ENCODE data around the gene DYRK3. TPM values are rescaled to one million over a fixed set of nuclear protein-coding genes. Genes with fewer than 3 reads are reported as not detected.

DYRK3 gene
- total RNA-seq, 1 donor from 2014 or later, result 3.2 TPM

DNA sequence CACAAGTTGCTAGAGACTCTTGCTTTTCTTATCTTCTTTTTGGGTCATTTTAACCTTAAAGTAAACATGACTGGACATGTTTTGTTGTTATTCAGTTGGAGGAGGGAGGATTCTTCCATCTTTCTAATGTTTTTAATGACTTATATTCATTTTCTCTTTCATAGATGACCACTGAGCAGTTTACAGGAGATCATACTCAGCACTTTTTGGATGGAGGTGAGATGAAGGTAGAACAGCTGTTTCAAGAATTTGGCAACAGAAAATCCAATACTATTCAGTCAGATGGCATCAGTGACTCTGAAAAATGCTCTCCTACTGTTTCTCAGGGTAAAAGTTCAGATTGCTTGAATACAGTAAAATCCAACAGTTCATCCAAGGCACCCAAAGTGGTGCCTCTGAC, 11.9 kb downstream of the DYRK3 start:
- no peak overlapping the region for H3K27ac Mint-ChIP-seq (ENCODE audit: unreplicated experiment)

DNA sequence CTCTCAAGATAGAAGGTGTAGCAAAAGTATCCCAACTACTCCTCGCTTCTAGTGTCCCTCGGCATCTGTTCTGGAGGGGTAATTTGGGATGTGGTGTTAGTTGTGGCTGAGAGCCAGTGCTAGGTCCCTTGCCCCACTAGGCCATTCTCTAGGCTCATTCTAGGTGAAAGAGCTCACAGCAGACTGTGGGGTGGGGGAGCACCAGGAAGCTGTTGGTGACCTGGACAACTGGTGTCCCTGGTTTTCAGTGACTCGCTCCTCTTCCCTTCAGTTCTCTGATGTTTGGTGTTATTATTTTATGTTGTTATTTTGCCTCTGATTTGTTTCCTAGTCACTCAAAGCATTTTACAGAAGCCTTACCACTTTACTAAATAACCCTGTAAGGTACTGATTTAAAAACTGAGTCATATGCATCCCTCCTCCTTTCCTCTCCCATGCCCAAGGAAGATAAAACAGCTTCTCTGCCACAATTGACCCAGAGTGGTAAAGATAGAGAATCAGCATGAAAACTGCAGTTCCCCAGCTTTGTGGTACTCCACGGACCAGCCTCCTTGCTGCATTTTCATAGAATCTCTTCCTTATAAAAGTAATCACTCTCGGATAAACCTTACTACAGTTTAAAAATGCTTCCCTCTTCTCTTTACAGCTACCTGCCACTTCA, 14.1 kb downstream of the DYRK3 start:
- TF ChIP-seq, protein P1, sequence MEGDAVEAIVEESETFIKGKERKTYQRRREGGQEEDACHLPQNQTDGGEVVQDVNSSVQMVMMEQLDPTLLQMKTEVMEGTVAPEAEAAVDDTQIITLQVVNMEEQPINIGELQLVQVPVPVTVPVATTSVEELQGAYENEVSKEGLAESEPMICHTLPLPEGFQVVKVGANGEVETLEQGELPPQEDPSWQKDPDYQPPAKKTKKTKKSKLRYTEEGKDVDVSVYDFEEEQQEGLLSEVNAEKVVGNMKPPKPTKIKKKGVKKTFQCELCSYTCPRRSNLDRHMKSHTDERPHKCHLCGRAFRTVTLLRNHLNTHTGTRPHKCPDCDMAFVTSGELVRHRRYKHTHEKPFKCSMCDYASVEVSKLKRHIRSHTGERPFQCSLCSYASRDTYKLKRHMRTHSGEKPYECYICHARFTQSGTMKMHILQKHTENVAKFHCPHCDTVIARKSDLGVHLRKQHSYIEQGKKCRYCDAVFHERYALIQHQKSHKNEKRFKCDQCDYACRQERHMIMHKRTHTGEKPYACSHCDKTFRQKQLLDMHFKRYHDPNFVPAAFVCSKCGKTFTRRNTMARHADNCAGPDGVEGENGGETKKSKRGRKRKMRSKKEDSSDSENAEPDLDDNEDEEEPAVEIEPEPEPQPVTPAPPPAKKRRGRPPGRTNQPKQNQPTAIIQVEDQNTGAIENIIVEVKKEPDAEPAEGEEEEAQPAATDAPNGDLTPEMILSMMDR (IDR thresholded peaks at IDR 0.05; ENCODE audit: unreplicated experiment), result no peak
- H3K27ac Mint-ChIP-seq (ENCODE audit: unreplicated experiment), result no peak overlapping the region
- peaks cover 5% of the 10 kb centered on the region for H3K4me1 Mint-ChIP-seq (ENCODE audit: unreplicated experiment)
- no peaks in the 10 kb centered on the region for H3K27me3 Mint-ChIP-seq (ENCODE audit: unreplicated experiment)
- H3K9me3 Mint-ChIP-seq (ENCODE audit: unreplicated experiment), result no peaks in the 10 kb centered on the region
- no peaks in the 10 kb centered on the region for H3K36me3 Mint-ChIP-seq (ENCODE audit: low read depth, unreplicated experiment)
- no peak overlapping the region for H3K4me3 Mint-ChIP-seq (ENCODE audit: unreplicated experiment)
- DNase-seq (ENCODE audit: low spot score), result no peak

More for the DNA sequence above, 11.9 kb downstream of the DYRK3 start:
- Mint-ChIP-seq H3K4me3 (ENCODE audit: unreplicated experiment) (no peak overlapping the region), H3K4me1 (ENCODE audit: unreplicated experiment) (peaks cover 5% of the 10 kb centered on the region), H3K9me3 (ENCODE audit: unreplicated experiment) (no peaks in the 10 kb centered on the region), H3K36me3 (ENCODE audit: low read depth, unreplicated experiment) (no peaks in the 10 kb centered on the region), H3K27me3 (ENCODE audit: unreplicated experiment) (no peaks in the 10 kb centered on the region)
- DNase-seq (ENCODE audit: low spot score), result no peak
- TF ChIP-seq, protein P1 (IDR thresholded peaks at IDR 0.05; ENCODE audit: unreplicated experiment), result no peak

DNA sequence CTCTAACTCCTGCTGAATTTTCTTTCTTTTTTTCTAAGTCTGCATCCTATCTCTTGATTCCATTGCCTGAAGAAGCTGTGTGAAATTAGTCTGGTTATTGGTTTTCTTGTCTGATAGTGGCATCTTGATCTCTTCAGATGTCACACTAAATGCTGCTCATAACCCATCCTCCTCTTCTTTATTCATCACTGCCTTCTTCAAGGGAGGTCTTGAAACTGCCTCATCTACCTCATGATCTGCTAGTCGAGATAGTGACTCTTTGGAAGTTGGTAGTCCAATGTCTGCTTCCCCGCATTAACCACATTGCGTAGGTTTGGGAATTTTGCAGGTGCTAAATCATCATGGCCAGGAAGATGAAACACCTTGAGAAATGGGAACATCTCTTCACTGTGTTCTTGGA, 15.7 kb downstream of the DYRK3 start:
- Mint-ChIP-seq H3K27ac (ENCODE audit: unreplicated experiment) (no peak overlapping the region), H3K4me3 (ENCODE audit: unreplicated experiment) (no peak overlapping the region), H3K36me3 (ENCODE audit: low read depth, unreplicated experiment) (no peaks in the 10 kb centered on the region), H3K9me3 (ENCODE audit: unreplicated experiment) (no peaks in the 10 kb centered on the region), H3K27me3 (ENCODE audit: unreplicated experiment) (no peaks in the 10 kb centered on the region), H3K4me1 (ENCODE audit: unreplicated experiment) (peaks cover 5% of the 10 kb centered on the region)
- DNase-seq (ENCODE audit: low spot score), result no peak
- TF ChIP-seq, protein P1 (IDR thresholded peaks at IDR 0.05; ENCODE audit: unreplicated experiment), result no peak

DNA sequence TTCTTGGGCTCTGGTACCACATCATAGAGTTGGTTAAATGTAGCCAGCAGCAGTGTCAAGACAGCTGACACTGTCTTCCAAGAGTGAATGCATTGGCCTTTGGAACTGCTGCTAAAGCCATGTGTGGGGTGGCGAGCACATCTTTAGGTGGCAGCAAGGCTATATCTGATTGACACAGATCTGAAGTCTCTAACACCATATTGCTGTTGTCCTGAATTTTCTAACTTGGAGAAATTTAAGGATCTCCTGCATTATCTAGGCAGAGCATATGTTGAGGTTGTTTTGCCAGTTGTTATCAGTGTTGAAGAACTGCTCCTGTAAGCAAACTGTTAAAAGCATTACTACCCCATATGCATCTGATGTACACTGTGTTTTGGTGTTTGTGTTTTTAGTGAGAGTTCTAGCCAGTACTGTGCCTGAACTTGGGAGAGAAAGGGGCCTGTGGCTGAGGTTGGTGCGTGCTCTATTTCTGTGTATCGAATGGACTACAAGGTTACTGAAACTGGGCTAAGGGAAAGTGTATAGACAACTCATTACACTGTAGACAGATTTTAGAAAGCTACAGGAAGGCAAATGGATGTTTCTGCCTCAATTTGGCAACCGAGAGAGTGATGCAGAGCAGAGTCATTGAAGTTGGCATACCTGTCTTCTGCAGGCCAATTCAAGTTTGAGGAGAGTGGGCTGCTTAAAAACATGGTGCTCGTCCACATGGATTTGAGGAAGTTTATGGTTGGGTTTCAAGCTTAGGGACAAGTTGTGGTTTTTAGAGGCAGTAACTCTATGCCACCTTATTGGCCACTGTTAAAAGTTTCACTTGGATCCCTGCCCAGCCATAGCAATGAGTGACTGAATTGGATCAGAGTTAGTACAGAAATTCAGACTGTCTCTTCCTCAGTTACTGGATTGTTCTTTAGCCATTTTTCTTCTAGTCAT, 16.9 kb downstream of the DYRK3 start:
- H3K27me3 Mint-ChIP-seq (ENCODE audit: unreplicated experiment), result no peaks in the 10 kb centered on the region
- no peak overlapping the region for H3K27ac Mint-ChIP-seq (ENCODE audit: unreplicated experiment)
- no peak for DNase-seq (ENCODE audit: low spot score)
- H3K9me3 Mint-ChIP-seq (ENCODE audit: unreplicated experiment), result no peaks in the 10 kb centered on the region
- H3K4me1 Mint-ChIP-seq (ENCODE audit: unreplicated experiment), result peaks cover 5% of the 10 kb centered on the region
- no peak overlapping the region for H3K4me3 Mint-ChIP-seq (ENCODE audit: unreplicated experiment)
- TF ChIP-seq, protein P1 (IDR thresholded peaks at IDR 0.05; ENCODE audit: unreplicated experiment), result no peak
- no peaks in the 10 kb centered on the region for H3K36me3 Mint-ChIP-seq (ENCODE audit: low read depth, unreplicated experiment)

Measured in endothelial cell (in vitro differentiated cells).